ACC112 (cell line): Measurements from ENCODE around the gene LBH.

Experiments used
- H2AFZ ChIP-seq: fragments of 200-600 bp; sonication (generic); one replicate; pipeline ENCODE4 v1.6.0; 2017; ENCODE audit warnings: antibody characterized with exemption, low read length; ENCODE audit not compliant: unreplicated experiment
- H3K27ac ChIP-seq: fragments of 200-600 bp; sonication (generic); 2 replicates; pipeline ENCODE4 v1.5.1; 2014; ENCODE audit warnings: low read depth, mild to moderate bottlenecking, antibody characterized with exemption, low read length, moderate library complexity
- H3K27me3 ChIP-seq: fragments of 200-600 bp; sonication (generic); 2 replicates; pipeline ENCODE4 v1.6.1; 2014; ENCODE audit warnings: mild to moderate bottlenecking, antibody characterized with exemption, low read length, moderate library complexity, mixed read lengths; ENCODE audit not compliant: insufficient read depth
- H3K36me3 ChIP-seq: fragments of 200-600 bp; sonication (generic); 2 replicates; pipeline ENCODE4 v1.6.1; 2016; ENCODE audit warnings: mild to moderate bottlenecking, antibody characterized with exemption, low read length, moderate library complexity, mixed read lengths; ENCODE audit not compliant: insufficient read depth
- H3K4me1 ChIP-seq: fragments of 200-600 bp; sonication (generic); one replicate; pipeline ENCODE4 v1.6.1; 2016; ENCODE audit warnings: low read length, mixed read lengths; ENCODE audit not compliant: insufficient read depth, unreplicated experiment, control insufficient read depth
- H3K4me3 ChIP-seq: fragments of 200-600 bp; sonication (generic); 2 replicates; pipeline ENCODE4 v1.5.1; 2014; ENCODE audit warnings: mild to moderate bottlenecking, low read depth, low read length
- H3K79me2 ChIP-seq: fragments of 200-600 bp; sonication (generic); one replicate; pipeline ENCODE4 v1.6.0; 2016; ENCODE audit warnings: low read length; ENCODE audit not compliant: control insufficient read depth, unreplicated experiment, insufficient read depth

Gene LBH

GRCh38 chr2:30278419-30278818 is 47.1 kb downstream of the LBH start:
- no peaks in the 10 kb centered on the region for H3K79me2 ChIP-seq
- H3K27ac ChIP-seq: no peak overlapping the region
- no peak overlapping the region for H3K4me3 ChIP-seq
- no peaks in the 10 kb centered on the region for H3K36me3 ChIP-seq
- H3K27me3 ChIP-seq: no peaks in the 10 kb centered on the region
- no peak overlapping the region for H2AFZ ChIP-seq
- H3K4me1 ChIP-seq: peaks cover 18% of the 10 kb centered on the region

GRCh38 chr2:30280596-30281434 is 49.5 kb downstream of the LBH start:
- no peaks in the 10 kb centered on the region for H3K79me2 ChIP-seq
- no peak overlapping the region for H2AFZ ChIP-seq
- H3K27me3 ChIP-seq: no peaks in the 10 kb centered on the region
- no peaks in the 10 kb centered on the region for H3K36me3 ChIP-seq
- H3K4me1 ChIP-seq: no peaks in the 10 kb centered on the region
- no peak overlapping the region for H3K27ac ChIP-seq
- no peak overlapping the region for H3K4me3 ChIP-seq

GRCh38 chr2:30282081-30282480 is 50.7 kb downstream of the LBH start:
- Histone ChIP-seq H3K4me1 (no peaks in the 10 kb centered on the region), H3K27me3 (no peaks in the 10 kb centered on the region), H3K79me2 (no peaks in the 10 kb centered on the region), H3K4me3 (no peak overlapping the region), H2AFZ (no peak overlapping the region), H3K27ac (no peak overlapping the region), H3K36me3 (no peaks in the 10 kb centered on the region)

GRCh38 chr2:30282721-30283120 is 51.4 kb downstream of the LBH start:
- Histone ChIP-seq H3K79me2 (no peaks in the 10 kb centered on the region), H3K4me3 (no peak overlapping the region), H3K36me3 (no peaks in the 10 kb centered on the region), H3K27me3 (no peaks in the 10 kb centered on the region), H3K27ac (no peak overlapping the region), H3K4me1 (no peaks in the 10 kb centered on the region), H2AFZ (no peak overlapping the region)

GRCh38 chr2:30283931-30284565 is 52.7 kb downstream of the LBH start:
- H3K4me1 ChIP-seq: no peaks in the 10 kb centered on the region
- H3K27me3 ChIP-seq: 0 out of 2 replicates have a peak, but pooled peaks cover 4% of the 10 kb centered on the region
- H3K27ac ChIP-seq: no peak overlapping the region
- no peaks in the 10 kb centered on the region for H3K79me2 ChIP-seq
- no peak overlapping the region for H3K4me3 ChIP-seq
- H3K36me3 ChIP-seq: no peaks in the 10 kb centered on the region
- H2AFZ ChIP-seq: no peak overlapping the region

GRCh38 chr2:30285758-30286157 is 54.4 kb downstream of the LBH start:
- H3K27me3 ChIP-seq: 0 out of 2 replicates have a peak, but pooled peaks cover 4% of the 10 kb centered on the region
- H3K4me1 ChIP-seq: no peaks in the 10 kb centered on the region

GRCh38 chr2:30287190-30287840 is 56.0 kb downstream of the LBH start:
- Histone ChIP-seq H3K4me3 (no peak overlapping the region), H3K36me3 (no peaks in the 10 kb centered on the region), H3K79me2 (no peaks in the 10 kb centered on the region), H2AFZ (no peak overlapping the region), H3K4me1 (no peaks in the 10 kb centered on the region), H3K27ac (no peak overlapping the region), H3K27me3 (0 out of 2 replicates have a peak, but pooled peaks cover 4% of the 10 kb centered on the region)

More at GRCh38 chr2:30285758-30286157, 54.4 kb downstream of the LBH start:
- H3K36me3 ChIP-seq: no peaks in the 10 kb centered on the region
- H2AFZ ChIP-seq: no peak overlapping the region
- no peak overlapping the region for H3K27ac ChIP-seq
- no peak overlapping the region for H3K4me3 ChIP-seq
- no peaks in the 10 kb centered on the region for H3K79me2 ChIP-seq

GRCh38 chr2:30287857-30288513 is 56.7 kb downstream of the LBH start:
- no peaks in the 10 kb centered on the region for H3K4me1 ChIP-seq
- no peak overlapping the region for H3K27ac ChIP-seq
- H3K36me3 ChIP-seq: no peaks in the 10 kb centered on the region
- H3K79me2 ChIP-seq: no peaks in the 10 kb centered on the region
- no peak overlapping the region for H2AFZ ChIP-seq
- 0 out of 2 replicates have a peak, but pooled peaks cover 4% of the 10 kb centered on the region for H3K27me3 ChIP-seq
- H3K4me3 ChIP-seq: no peak overlapping the region

- 0 out of 2 replicates have a peak, but pooled peaks cover 4% of the 10 kb centered on the region for H3K27me3 ChIP-seq
- H2AFZ ChIP-seq: no peak overlapping the region
- no peak overlapping the region for H3K27ac ChIP-seq
- H3K4me1 ChIP-seq: peaks cover 4% of the 10 kb centered on the region
- H3K36me3 ChIP-seq: no peaks in the 10 kb centered on the region
- H3K4me3 ChIP-seq: no peak overlapping the region
- H3K79me2 ChIP-seq: no peaks in the 10 kb centered on the region
Observed at GRCh38 chr2:30288561-30288960, 57.2 kb downstream of the LBH start.

- peak overlapping the region; percentile 58 for H3K27ac ChIP-seq
- H3K79me2 ChIP-seq: no peaks in the 10 kb centered on the region
- peaks cover 9% of the 10 kb centered on the region for H3K4me1 ChIP-seq
- H3K36me3 ChIP-seq: no peaks in the 10 kb centered on the region
- H3K27me3 ChIP-seq: 0 out of 2 replicates have a peak, but pooled peaks cover 2% of the 10 kb centered on the region
- no peak overlapping the region for H3K4me3 ChIP-seq
- no peak overlapping the region for H2AFZ ChIP-seq
Observed at GRCh38 chr2:30293303-30293921, 62.1 kb downstream of the LBH start.
